T1000 (cell line): ENCODE results near the gene GPR27.

Experiments
- DNase-seq: peaks from one replicate; lab custom pipeline; 2025; ENCODE audit warnings: mixed read lengths; lab: John Stamatoyannopoulos, UW

The GPR27 gene

DNA sequence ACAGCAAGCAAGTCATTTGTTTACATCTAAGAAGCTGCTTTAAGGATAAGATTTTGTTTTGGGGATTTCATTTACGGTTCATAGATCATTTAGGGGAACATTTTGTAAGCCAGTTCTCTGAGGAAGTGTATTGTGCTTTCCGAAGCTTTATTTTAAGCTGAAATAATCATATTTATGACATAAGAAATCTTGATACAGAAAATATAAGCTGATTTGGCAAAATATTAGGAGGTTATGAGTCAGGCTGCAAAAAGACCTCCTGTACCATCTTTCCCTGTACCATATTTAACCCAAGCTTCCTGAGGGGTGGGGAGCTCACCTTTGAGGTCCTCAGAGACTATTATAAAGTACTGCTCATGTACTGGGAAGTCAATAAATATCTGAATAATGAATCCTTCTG is 20.3 kb upstream of the GPR27 start:
- DNase-seq, result no peak

GRCh38 chr3:71734881-71735280 is 18.8 kb upstream of the GPR27 start:
- no peak for DNase-seq

DNA sequence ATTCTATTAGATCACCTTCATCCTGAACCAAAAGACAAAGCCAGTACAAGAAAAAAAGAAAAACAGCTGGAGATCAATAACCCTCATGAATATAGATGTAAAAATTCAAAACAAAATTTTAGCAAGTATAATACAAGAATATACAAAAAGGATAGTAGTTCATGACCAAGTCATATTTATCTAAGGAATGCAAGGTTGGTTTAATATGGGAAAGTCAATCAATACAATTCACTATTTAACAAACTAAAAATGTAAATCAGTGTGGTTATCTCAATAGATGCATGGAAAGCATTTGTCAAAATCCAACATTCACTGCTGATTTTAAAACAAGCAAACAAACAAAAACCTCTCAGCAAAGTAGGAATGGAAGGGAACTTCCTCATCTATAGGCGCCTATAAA is 11.0 kb upstream of the GPR27 start:
- no peak for DNase-seq

DNA sequence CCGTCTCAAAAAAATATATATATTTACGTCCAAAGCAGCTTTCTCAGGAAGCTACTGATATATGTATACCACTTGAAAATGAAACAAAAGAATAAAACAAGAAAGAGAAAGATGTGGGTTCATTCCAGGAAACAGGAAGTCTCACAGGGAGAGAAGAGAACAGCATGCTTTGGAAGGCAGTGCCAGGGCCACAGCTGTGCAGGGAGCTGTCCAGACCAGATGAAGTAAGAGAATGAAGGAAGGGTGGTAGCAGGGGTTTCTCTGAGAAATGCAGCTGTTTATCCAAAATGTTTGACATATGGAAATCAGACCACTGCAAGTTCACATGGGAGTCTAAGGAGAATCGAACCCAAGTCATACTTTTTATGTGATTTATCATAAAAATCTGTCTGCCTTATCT is 8.9 kb upstream of the GPR27 start:
- no peak for DNase-seq

- no peak for DNase-seq
Observed at GRCh38 chr3:71751602-71752001, 2.1 kb upstream of the GPR27 start.

DNA sequence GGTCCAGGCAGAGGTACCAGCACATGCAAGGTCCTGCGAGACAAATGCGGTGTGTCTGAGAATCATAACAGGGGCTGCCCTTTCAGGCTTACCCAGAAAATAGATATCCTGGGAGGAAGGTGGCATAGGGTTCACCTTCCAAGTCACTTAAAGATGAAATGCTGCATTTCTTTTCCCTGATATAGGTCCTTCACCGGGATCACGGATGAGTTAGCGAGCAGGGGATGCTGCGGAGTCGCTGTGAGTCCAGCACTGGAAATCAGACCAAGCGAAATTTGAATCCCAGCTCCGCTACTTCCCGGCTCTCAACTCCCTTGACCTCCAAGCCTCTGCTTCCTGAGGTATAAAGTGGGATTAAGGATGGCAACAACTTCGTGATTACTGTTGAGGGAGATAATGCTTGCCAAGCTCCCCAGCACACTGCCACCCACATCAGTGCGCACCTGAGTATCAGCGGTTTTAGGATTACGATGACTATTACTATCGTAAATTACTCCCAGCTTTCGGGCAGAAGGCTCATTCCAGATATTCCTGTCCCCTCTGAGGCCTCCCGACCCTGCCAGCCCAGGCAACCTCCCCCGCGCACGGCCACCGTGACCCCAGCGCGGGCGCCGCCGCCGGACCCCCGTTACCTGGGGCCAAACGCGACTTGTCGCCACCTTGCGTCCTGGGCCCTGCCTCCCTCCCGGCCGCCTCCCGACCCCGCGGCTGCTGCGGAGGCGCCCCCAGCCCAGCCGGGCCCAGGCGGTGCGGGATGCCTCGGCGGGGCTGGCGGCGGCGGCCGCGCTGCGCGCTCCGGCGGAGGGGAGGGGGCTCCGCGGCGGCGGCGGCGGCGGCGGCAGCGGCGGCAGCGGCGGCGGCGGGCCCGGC is 589 bp upstream of the GPR27 start:
- no peak for DNase-seq

- no peak for DNase-seq
Observed at GRCh38 chr3:71754610-71755253, 1.1 kb downstream of the GPR27 start.

DNA sequence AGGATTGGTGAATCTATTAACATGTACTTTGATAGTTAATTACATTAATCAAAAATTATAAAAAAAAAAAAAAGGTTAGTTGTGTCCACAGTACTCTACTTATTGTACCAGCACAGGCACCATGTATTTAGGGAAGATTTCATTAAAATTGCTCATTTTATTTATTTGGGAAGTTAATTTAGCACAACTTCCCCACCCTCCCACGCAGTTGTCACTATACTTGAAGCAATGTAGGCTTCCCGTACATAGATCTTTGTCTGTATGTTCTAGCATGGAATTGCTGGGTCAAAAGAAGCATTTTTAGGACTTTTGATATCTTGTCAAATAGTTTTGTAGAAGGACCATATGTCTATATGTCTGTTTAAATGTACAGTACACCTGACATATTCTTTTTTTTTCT is 4.4 kb downstream of the GPR27 start:
- DNase-seq, result no peak

- no peak for DNase-seq
Observed at GRCh38 chr3:71759401-71759800, 5.7 kb downstream of the GPR27 start.

DNA sequence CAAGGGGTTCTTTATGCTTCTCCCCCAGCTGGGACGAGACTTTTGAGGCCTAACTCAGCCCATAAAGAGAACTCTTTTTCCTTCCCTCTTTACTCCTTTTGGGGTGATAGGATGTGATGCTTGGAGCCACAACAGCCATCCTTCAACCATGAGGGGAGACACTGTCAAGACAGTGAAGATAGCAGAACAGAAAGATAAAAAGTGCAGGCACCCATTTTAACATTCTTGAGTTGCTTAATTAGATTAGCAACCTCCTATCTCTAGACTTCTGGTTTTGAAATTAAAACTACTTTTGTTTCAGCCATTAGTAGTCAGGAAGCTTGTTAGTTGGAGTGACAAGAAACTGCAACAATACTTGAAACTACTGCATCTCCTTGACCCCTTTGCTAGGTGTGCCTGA is 6.5 kb downstream of the GPR27 start:
- no peak for DNase-seq

DNA sequence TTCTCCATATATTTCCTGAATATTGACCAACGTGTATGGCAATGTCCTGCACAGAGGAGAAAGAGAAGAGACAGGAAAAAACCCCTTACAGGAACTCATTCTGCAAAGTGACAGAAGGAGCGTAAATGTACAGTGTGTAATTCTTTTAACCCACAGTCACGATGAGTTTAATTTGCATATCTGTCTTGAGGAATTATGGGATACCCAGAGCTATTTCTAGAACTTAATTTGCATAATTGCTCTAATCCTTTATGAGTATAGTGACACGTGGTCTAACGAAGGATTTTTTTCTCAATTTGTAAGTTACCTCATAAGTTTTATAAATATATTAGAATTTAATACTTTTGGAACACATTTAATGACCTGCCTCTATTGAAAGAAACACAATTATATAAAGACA is 9.8 kb downstream of the GPR27 start:
- no peak for DNase-seq

DNA sequence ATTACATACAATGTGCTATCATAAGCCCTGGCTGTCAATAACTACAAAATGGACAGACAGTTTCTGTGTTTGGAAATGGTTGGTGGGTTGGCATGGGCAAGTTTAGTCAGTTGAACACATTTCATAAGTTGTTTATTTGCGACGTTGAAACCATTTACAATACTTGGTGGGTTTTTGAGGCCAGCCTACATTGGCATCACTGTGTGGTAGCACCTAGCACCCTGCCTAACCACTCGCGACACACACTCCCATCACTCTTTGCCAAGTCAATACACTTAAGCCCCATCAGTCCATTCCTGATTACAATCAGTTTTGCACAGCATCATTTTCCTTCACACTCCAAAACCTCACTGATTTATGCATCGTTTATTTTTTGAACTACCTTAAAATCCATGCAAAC is 17.5 kb downstream of the GPR27 start:
- no peak for DNase-seq

DNA sequence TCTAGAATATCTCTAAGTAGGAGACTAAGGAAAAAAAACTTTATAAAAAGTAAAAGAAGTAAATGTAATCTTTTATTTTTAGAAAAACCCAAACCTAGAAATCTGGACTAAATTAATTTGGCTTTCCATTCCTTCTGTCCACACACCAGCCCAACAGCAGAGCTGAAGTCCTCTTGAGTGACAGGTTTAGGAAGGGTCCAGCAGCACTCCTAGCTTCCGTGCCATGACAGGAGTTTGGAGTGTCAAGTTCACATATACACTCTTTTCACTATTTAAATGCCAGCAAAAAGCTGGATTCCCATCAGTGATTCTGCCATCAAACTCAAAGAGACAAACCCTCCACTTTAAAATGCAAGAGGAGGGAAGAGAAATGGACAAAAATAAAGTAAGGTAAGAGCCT is 18.2 kb downstream of the GPR27 start:
- DNase-seq, result no peak

DNA sequence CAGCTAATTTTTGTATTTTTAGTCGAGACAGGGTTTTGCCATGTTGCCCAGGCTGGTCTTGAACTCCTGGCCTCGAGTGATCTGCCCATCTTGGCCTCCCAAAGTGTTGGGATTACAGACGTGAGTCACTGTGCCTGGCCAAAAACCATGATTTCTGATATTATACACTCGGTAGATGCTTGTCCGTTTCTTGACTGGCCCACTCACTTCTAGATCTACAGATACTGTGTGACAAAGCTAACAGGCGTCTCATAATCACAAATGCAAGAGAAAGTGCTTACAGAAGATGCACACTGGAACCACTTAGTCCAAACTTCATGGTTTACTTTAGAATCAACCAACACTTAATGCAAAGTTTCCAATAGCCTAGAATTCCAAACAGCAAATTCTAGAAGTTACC is 22.9 kb downstream of the GPR27 start:
- DNase-seq, result no peak

- no peak for DNase-seq
Observed at GRCh38 chr3:71778353-71778752, 24.7 kb downstream of the GPR27 start.

DNA sequence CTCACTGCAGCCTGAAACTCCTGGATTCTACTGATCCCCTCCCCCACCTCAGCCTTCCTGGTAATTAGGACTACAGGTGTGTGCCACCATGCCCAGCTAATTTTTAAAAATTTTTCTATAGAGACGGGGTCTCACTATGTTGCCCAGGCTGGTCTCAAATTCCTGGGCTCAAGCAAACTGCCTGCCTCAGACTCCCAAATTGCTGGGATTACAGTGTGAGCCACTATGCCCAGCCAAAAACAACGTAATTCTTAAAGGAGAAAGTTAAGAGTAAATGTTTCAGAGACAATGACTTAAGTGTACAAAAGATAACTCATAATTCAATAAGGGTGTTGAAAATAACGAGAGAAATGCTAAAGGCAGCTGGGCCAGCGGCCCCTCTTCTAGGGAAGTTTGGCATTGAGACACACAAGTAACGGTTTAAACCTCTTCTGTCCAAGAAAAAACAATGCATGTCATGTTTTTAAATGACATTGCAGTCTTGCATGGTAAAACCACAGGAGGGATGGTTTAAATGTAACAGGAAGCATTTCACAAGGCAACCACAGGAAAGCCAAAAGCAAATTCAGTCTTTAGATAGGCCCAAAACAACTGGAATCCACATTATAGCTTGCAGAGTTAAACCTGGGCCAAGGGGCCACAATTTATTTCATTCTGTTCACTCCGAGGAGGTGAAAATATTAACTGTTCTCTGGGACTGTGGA is 26.2 kb downstream of the GPR27 start:
- no peak for DNase-seq

DNA sequence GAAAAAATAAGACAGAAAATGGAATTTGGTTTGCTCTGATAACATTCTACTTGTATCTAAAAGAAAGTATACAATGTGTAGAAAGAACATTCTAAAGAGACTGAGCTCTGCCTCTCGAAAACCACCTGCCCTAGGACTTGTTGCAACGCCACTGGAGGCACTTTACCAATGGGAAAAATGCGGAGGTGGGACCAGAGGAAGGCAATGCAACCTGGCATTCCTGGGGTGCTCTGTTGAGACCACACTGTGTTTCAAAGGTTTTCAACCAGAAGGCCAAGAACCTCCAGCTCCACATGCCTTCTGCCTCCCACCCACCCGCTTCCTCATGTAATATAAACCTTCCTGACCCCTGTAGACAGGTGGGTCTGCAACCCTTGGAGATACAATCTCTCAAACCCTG is 26.8 kb downstream of the GPR27 start:
- DNase-seq, result no peak

GRCh38 chr3:71783152-71783551 is 29.5 kb downstream of the GPR27 start:
- DNase-seq, result no peak

DNA sequence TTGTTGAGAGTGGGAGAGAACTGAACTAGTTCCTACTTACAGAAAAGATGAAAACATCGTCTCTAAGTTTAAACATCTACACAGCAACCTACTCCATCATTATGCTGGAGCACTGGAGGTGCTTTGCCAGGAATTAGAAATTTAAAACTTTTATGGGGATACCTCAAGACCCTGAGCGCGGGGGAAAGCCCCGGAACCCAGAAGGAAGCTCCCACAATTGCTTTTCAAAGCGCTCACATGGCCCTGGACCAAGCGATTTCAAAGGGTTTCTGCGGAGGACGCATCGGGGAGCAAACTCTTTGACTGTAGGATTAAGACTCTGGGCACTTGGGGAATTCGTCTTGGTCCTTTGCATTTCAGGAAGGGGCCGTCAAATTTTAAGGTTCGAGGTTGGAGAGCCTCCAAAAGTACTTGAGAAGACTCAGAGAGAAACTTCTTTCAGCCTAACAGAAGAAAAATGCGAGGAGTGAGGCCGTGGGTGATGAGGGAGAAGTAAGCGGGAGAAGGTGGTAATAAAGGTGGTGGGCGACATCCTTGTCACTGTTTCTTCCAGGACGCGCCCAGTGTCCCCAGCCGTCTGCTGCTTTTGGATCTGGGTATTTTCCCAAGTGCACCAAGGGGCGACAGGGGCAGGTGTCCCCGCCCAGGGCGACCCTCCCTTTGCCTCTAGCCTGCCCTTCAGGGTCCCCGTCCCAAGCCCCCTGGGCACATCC is 30.7 kb downstream of the GPR27 start:
- DNase-seq, result no peak

DNA sequence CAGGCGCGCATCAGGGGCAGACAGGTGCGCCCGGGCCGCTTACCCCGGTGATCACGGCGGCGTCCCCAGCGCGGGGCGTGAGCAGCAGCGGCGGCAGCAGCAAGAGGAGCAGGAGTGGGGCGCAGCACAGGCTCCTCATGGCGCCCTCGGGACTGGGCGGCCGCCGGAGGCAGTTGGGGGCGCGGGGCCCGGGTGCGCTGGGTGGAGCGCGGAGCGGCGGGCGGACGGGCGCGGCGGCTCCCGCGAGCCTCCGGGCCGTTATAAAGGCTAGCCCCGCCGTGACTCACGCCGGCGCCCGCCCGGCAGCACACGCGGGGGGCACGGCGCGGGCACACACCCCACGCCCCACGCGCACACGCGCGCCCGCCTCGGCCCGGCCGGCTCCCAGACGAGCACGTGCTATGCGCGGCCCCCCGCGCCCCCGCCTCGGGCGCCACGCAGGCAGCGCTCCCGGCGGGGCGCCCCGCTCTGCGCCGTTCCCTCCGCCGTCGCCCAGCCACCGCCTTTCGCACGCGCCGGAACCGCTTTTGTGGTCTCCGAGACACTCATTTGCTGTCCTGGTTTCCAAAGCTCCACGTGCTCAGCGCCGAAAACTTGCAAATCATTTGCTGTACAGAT is 31.4 kb downstream of the GPR27 start, which contains the start of gene PROK2:
TSS of gene PROK2 (minus strand) at position 235 of the 618 bp plus-strand sequence. CDS start at position 139, 96 bp downstream.
- DNase-seq, result no peak

DNA sequence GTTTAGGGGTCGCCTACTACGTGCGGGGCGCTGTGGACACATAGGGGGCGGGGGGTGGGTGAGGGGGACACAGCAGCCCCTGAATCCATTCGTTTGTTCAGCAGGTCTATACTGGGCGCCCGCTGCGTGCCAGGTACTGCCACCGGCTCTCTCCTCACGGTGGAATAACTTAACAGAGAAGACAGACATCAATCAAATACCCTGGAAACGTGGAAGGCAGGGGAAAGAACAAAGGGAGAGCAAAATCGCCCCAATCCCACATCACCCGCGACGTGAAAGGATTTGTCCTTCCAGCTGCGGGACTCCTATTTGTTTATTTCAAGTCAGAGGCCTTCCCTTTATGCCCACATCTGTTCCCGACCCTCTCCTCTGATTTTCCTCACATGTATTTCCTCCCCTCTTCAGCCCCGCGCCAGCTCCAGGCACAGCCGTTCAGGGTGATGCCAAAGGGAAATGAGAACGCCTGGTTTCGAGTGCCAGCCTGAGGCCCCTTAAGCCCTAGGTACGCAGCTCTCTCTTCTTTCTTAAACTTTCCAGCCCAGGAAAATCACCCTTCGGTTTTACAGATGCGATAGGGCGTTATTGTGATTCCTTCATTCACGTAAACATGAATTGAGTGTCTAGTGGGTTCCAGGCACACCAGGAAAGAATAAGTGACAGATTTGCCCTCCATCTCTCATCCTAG is 32.0 kb downstream of the GPR27 start:
- DNase-seq, result no peak
